Body of pancreas (tissue), 4 donors: ENCODE measurements around the gene NR3C1. TPM values are rescaled to one million over a fixed set of nuclear protein-coding genes. Genes with fewer than 3 reads are reported as not detected.

Source experiments
- ATAC-seq: fragments of 150-250 bp; one replicate; pipeline ENCODE4 v1.9.1; 2016
- DNase-seq, 4 donors: peaks; one replicate each; pipeline ENCODE4 v3.0.0-alpha.2; 2019
- H3K27ac ChIP-seq, 4 donors: fragments of 200-600 bp; sonication (generic); 1 replicate in 3 of 4; 2 replicates in 1 of 4; pipeline versions ENCODE4 v1.5.1 to v1.6.1; 2016 to 2019; ENCODE audit warnings: mild to moderate bottlenecking in 1 of 4, mixed read lengths in 1 of 4, moderate library complexity in 1 of 4
- H3K27me3 ChIP-seq, 2 donors: fragments of 200-600 bp; sonication (generic); one replicate each; pipeline ENCODE4 v1.6.0; 2016; ENCODE audit warnings: mild to moderate bottlenecking in 1 of 2
- H3K36me3 ChIP-seq, 2 donors: fragments of 200-600 bp; sonication (generic); replicated peaks in 1 of 2; 2 replicates each; pipeline ENCODE4 v1.5.1; 2016; ENCODE audit warnings: low read depth in 2 of 2; ENCODE audit not compliant: insufficient read depth in 1 of 2
- H3K4me1 ChIP-seq: fragments of 200-600 bp; sonication (generic); one replicate; pipeline ENCODE4 v1.6.0; 2016
- H3K4me3 ChIP-seq, 2 donors: fragments of 200-600 bp; sonication (generic); 1 replicate in 1 of 2; 2 replicates in 1 of 2; pipeline ENCODE4 v1.5.1; 2016 to 2019
- H3K9me3 ChIP-seq, 3 donors: fragments of 200-600 bp; sonication (generic); 1 replicate in 2 of 3; 2 replicates in 1 of 3; pipeline ENCODE4 v1.5.1; 2016
- CTCF ChIP-seq, 7 experiments: fragments of 450-650 bp in 4 of 7; fragments of 200-600 bp in 3 of 7; sonication (generic) in 3 of 7; IDR thresholded peaks; one replicate each; pipeline ENCODE4 v1.5.1; 2016 to 2019; ENCODE audit warnings: antibody characterized with exemption in 7 of 7
- POLR2A ChIP-seq, 3 donors: fragments of 450-650 bp; IDR thresholded peaks; one replicate each; pipeline ENCODE4 v1.6.1; 2016; ENCODE audit warnings: antibody characterized with exemption in 3 of 3, mild to moderate bottlenecking in 2 of 3
- WGBS, 2 donors: methylation state at CpG; one replicate each; pipeline ENCODE4 v1.1.5; 2017; 5-methylcytosine and 5-hydroxymethylcytosine counted together
- intact Hi-C: fragments of 100-400 bp; cut with DNase I; formaldehyde crosslinking; loops from one replicate; pipeline ENCODE4 v1.15.1; 2023
- total RNA-seq, 2 donors: library from RNA; depleted of rRNA; stranded (reverse); fragments of >200 nt; gene quantifications; one replicate each; pipeline ENCODE4 v1.1.0, GENCODE V29; 2016

Gene NR3C1
- total RNA-seq, 2 donors from 2014 or later, result 18.5 to 25.2 TPM

- intact Hi-C loops, result no loop called here
- TF ChIP-seq CTCF (IDR thresholded peaks at IDR 0.05) (no peak), POLR2A (IDR thresholded peaks at IDR 0.05) (no peak)
- no peaks in the 10 kb centered on the region for H3K27me3 ChIP-seq
- peaks cover 3 to 7% of the 10 kb centered on the region in 2 donors for H3K36me3 ChIP-seq
- H3K4me3 ChIP-seq, result no peak overlapping the region
- no peaks in the 10 kb centered on the region for H3K9me3 ChIP-seq
- no peak for DNase-seq
- peaks cover 3% of the 10 kb centered on the region for H3K4me1 ChIP-seq
- no peak for ATAC-seq
- H3K27ac ChIP-seq, result no peak overlapping the region
Measured at GRCh38 chr5:143302341-143303045, 101.0 kb downstream of the NR3C1 start.

GRCh38 chr5:143297756-143298155, 105.7 kb downstream of the NR3C1 start:
- intact Hi-C loops, result no loop called here
- H3K4me1 ChIP-seq, result peaks cover 3% of the 10 kb centered on the region
- peaks cover 4 to 16% of the 10 kb centered on the region in 2 donors for H3K36me3 ChIP-seq
- ATAC-seq (no peak), DNase-seq (no peak)
- H3K27ac ChIP-seq, result no peak overlapping the region
- no peaks in the 10 kb centered on the region for H3K9me3 ChIP-seq
- H3K27me3 ChIP-seq, result no peaks in the 10 kb centered on the region
- no peak overlapping the region for H3K4me3 ChIP-seq
- no peak for TF ChIP-seq POLR2A (IDR thresholded peaks at IDR 0.05)
- no peak for TF ChIP-seq CTCF (IDR thresholded peaks at IDR 0.05)
- WGBS, 2 donors, result 86 to 88% methylated on average over 3 of the region's 3 CpGs

GRCh38 chr5:143290125-143290524, 113.4 kb downstream of the NR3C1 start:
- H3K36me3 ChIP-seq, result peaks cover 0 to 7% of the 10 kb centered on the region in 2 donors

GRCh38 chr5:143284521-143284920, 119.0 kb downstream of the NR3C1 start:
- ATAC-seq, result no peak
- Histone ChIP-seq H3K4me3 (no peak overlapping the region), H3K27ac (peak overlapping the region in 1 of 4 donors; percentile 18), H3K36me3 (peaks cover 0 to 2% of the 10 kb centered on the region in 2 donors), H3K9me3 (no peaks in the 10 kb centered on the region), H3K27me3 (no peaks in the 10 kb centered on the region), H3K4me1 (no peaks in the 10 kb centered on the region)
- 87% methylated on average over 3 of the region's 3 CpGs for WGBS, 2 donors
- TF ChIP-seq POLR2A (IDR thresholded peaks at IDR 0.05) (no peak), CTCF (IDR thresholded peaks at IDR 0.05) (no peak)
- no peak for DNase-seq
- intact Hi-C loops, result no loop called here

More at GRCh38 chr5:143290125-143290524, 113.4 kb downstream of the NR3C1 start:
- no peaks in the 10 kb centered on the region for H3K27me3 ChIP-seq
- ATAC-seq (no peak), DNase-seq (no peak)
- WGBS, 2 donors, result 78 to 85% methylated on average over 2 of the region's 2 CpGs
- H3K27ac ChIP-seq, result no peak overlapping the region
- intact Hi-C loops, result no loop called here
- H3K4me3 ChIP-seq, result no peak overlapping the region
- no peak for TF ChIP-seq CTCF (IDR thresholded peaks at IDR 0.05)
- no peak for TF ChIP-seq POLR2A (IDR thresholded peaks at IDR 0.05)
- no peaks in the 10 kb centered on the region for H3K4me1 ChIP-seq
- no peaks in the 10 kb centered on the region for H3K9me3 ChIP-seq

- 94 to 96% methylated on average over 4 of the region's 4 CpGs for WGBS, 2 donors
- Histone ChIP-seq H3K4me1 (no peaks in the 10 kb centered on the region), H3K27ac (no peak overlapping the region), H3K9me3 (no peaks in the 10 kb centered on the region), H3K36me3 (peaks cover 0 to 2% of the 10 kb centered on the region in 2 donors), H3K27me3 (no peaks in the 10 kb centered on the region), H3K4me3 (no peak overlapping the region)
- TF ChIP-seq POLR2A (IDR thresholded peaks at IDR 0.05) (no peak), CTCF (IDR thresholded peaks at IDR 0.05) (no peak)
- ATAC-seq (no peak), DNase-seq (no peak)
- intact Hi-C loops, result no loop called here
Measured at GRCh38 chr5:143284002-143284401, 119.5 kb downstream of the NR3C1 start.
